MM.1S (cell line): ENCODE data around the gene SCARB2.

ENCODE experiments used
- DNase-seq: peaks from one replicate; pipeline ENCODE4 v3.0.0-alpha.2; 2015
- H2AFZ ChIP-seq: fragments of 300-600 bp; sonication (generic); 2 replicates; pipeline ENCODE4 v1.6.0; 2016; ENCODE audit warnings: antibody characterized with exemption, low read length
- H3F3A ChIP-seq: fragments of 300-600 bp; sonication (generic); 2 replicates; pipeline ENCODE4 v1.6.1; 2016; ENCODE audit warnings: mild to moderate bottlenecking, antibody characterized with exemption, low read length, moderate library complexity, mixed read lengths; ENCODE audit not compliant: insufficient read depth
- H3K27ac ChIP-seq: fragments of 300-600 bp; sonication (generic); 2 replicates; pipeline ENCODE4 v1.5.1; 2016; ENCODE audit warnings: mild to moderate bottlenecking, low read length
- H3K27me3 ChIP-seq: fragments of 300-600 bp; sonication (generic); replicated peaks from 2 replicates; pipeline ENCODE4 v1.6.0; 2016; ENCODE audit warnings: low read length; ENCODE audit not compliant: insufficient read depth
- H3K36me3 ChIP-seq: fragments of 300-600 bp; sonication (generic); replicated peaks from 2 replicates; pipeline ENCODE4 v1.6.1; 2016; ENCODE audit warnings: mild to moderate bottlenecking, low read length, mixed read lengths; ENCODE audit not compliant: insufficient read depth
- H3K4me1 ChIP-seq: fragments of 300-600 bp; sonication (generic); 2 replicates; pipeline ENCODE4 v1.6.1; 2016; ENCODE audit warnings: low read length, mixed read lengths
- H3K4me2 ChIP-seq: fragments of 300-600 bp; sonication (generic); 2 replicates; pipeline ENCODE4 v1.6.0; 2016; ENCODE audit warnings: low read depth, low read length
- H3K4me3 ChIP-seq: fragments of 300-600 bp; sonication (generic); 2 replicates; pipeline ENCODE4 v1.5.1; 2016; ENCODE audit warnings: low read length, mixed read lengths
- H3K79me2 ChIP-seq: fragments of 300-600 bp; sonication (generic); 2 replicates; pipeline ENCODE4 v1.6.1; 2016; ENCODE audit warnings: mixed run types, low read length, mixed read lengths
- H3K9ac ChIP-seq: fragments of 300-600 bp; sonication (generic); 2 replicates; pipeline ENCODE4 v1.6.1; 2016; ENCODE audit warnings: low read length, mixed read lengths
- H3K9me2 ChIP-seq: fragments of 300-600 bp; sonication (generic); replicated peaks from 2 replicates; pipeline ENCODE4 v1.6.1; 2016; ENCODE audit warnings: mild to moderate bottlenecking, low read length, mixed read lengths; ENCODE audit not compliant: insufficient read depth
- H3K9me3 ChIP-seq: fragments of 300-600 bp; sonication (generic); replicated peaks from 2 replicates; pipeline ENCODE4 v1.6.1; 2016; ENCODE audit warnings: mild to moderate bottlenecking, low read length, mixed read lengths; ENCODE audit not compliant: insufficient read depth
- H4K20me1 ChIP-seq: fragments of 300-600 bp; sonication (generic); 2 replicates; pipeline ENCODE4 v1.6.1; 2016; ENCODE audit warnings: mild to moderate bottlenecking, low read length, moderate library complexity, mixed read lengths; ENCODE audit not compliant: insufficient read depth
- EZH2 ChIP-seq: fragments of 300-600 bp; sonication (generic); optimal IDR thresholded peaks from 2 replicates; pipeline ENCODE3; 2017; ENCODE audit warnings: low read depth, mild to moderate bottlenecking, antibody characterized with exemption, low read length, mixed read lengths
- EZH2phosphoT487 ChIP-seq: fragments of 300-600 bp; sonication (generic); IDR thresholded peaks from 2 replicates; pipeline ENCODE4 v1.6.1; 2018; ENCODE audit warnings: antibody characterized with exemption, low read length
- TF ChIP-seq, protein P1 (sequence below): fragments of 300-600 bp; sonication (generic); IDR thresholded peaks from 2 replicates; pipeline ENCODE4 v1.5.1; 2016; ENCODE audit warnings: antibody characterized with exemption, low read length, mixed read lengths

SCARB2 gene

DNA sequence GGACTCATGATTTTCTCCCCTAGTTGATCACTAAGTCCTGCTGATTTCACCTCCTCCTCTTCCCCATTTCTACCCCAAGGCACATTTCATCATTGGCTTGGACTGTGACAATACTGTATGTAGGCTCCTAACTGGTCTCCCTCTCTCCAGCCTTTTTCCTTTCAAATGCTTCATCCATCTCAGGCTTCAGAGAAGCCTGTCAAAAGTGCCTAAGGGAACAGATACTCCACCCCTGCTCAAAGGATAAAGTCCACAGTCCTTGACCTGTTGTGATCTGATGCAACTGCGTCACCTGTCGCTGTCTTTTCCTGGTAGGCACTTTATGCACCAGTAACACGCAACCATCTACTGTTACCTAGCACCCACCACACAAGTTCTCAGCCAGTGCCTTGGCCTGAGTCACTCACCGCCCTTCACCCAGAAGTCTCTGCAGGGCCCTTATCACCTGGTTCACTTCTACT, 12.8 kb downstream of the SCARB2 start:
- no peaks in the 10 kb centered on the region for H3K9me2 ChIP-seq
- no peaks in the 10 kb centered on the region for H3K27me3 ChIP-seq
- no peaks in the 10 kb centered on the region for H3K9me3 ChIP-seq
- peak overlapping the region; percentile 78 for H3K9ac ChIP-seq
- H3F3A ChIP-seq: peaks cover 61% of the 10 kb centered on the region
- peaks cover 79% of the 10 kb centered on the region for H3K4me1 ChIP-seq
- H4K20me1 ChIP-seq: no peaks in the 10 kb centered on the region
- H3K4me2 ChIP-seq: peak overlapping the region; percentile 88
- DNase-seq: peak; percentile 41
- no peaks in the 10 kb centered on the region for H3K36me3 ChIP-seq
- peak overlapping the region; percentile 49 for H3K4me3 ChIP-seq
- H2AFZ ChIP-seq: no peak overlapping the region
- peak overlapping the region; percentile 96 for H3K27ac ChIP-seq
- TF ChIP-seq, protein P1, sequence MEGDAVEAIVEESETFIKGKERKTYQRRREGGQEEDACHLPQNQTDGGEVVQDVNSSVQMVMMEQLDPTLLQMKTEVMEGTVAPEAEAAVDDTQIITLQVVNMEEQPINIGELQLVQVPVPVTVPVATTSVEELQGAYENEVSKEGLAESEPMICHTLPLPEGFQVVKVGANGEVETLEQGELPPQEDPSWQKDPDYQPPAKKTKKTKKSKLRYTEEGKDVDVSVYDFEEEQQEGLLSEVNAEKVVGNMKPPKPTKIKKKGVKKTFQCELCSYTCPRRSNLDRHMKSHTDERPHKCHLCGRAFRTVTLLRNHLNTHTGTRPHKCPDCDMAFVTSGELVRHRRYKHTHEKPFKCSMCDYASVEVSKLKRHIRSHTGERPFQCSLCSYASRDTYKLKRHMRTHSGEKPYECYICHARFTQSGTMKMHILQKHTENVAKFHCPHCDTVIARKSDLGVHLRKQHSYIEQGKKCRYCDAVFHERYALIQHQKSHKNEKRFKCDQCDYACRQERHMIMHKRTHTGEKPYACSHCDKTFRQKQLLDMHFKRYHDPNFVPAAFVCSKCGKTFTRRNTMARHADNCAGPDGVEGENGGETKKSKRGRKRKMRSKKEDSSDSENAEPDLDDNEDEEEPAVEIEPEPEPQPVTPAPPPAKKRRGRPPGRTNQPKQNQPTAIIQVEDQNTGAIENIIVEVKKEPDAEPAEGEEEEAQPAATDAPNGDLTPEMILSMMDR: no peak
- TF ChIP-seq EZH2 (no peak), EZH2phosphoT487 (no peak)
- peaks cover 75% of the 10 kb centered on the region for H3K79me2 ChIP-seq

DNA sequence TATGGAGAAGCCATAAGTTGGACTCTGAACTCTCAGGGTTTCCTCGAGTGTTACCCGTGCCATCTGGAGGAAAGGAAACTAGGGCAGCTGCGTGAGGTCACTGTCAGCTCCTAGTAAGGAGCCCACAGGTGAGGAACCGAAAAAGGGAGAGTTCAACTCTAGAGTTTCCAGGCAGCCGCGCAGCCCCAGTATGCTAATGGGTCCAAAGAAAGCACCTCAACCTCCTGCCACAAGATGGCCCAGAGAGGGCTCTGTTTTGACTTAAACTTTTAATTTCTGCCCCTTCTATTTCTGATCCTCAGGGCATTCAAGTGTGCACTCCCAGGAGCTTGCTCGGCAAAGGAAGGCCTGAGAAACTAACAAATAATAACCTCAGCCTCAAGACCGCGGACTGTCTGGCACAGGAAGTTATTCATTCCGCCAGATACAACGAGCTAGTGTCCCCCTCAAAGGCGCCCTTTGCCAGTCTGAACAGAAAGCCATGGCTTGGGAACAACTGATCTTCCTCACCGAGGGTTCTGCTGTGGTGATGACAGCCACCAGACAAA, 13.9 kb downstream of the SCARB2 start:
- H3K36me3 ChIP-seq: 0 out of 2 replicates have a peak, but pooled peaks cover 2% of the 10 kb centered on the region
- H3K9me3 ChIP-seq: no peaks in the 10 kb centered on the region
- DNase-seq: peak; percentile 97
- H3K9me2 ChIP-seq: no peaks in the 10 kb centered on the region
- H3K27me3 ChIP-seq: no peaks in the 10 kb centered on the region
- H3K79me2 ChIP-seq: peaks cover 75% of the 10 kb centered on the region
- peaks cover 61% of the 10 kb centered on the region for H3F3A ChIP-seq
- H3K4me1 ChIP-seq: peaks cover 70% of the 10 kb centered on the region
- peak overlapping the region; percentile 96 for H3K27ac ChIP-seq
- no peak for TF ChIP-seq EZH2
- TF ChIP-seq, protein P1: peak; percentile 52
- TF ChIP-seq EZH2phosphoT487: no peak
- H3K4me3 ChIP-seq: peak overlapping the region; percentile 49
- H3K4me2 ChIP-seq: peak overlapping the region; percentile 88
- H4K20me1 ChIP-seq: no peaks in the 10 kb centered on the region
- H2AFZ ChIP-seq: 0 out of 2 replicates have a peak overlapping the region, but pooled peaks have one; percentile 25
- peak overlapping the region; percentile 78 for H3K9ac ChIP-seq

DNA sequence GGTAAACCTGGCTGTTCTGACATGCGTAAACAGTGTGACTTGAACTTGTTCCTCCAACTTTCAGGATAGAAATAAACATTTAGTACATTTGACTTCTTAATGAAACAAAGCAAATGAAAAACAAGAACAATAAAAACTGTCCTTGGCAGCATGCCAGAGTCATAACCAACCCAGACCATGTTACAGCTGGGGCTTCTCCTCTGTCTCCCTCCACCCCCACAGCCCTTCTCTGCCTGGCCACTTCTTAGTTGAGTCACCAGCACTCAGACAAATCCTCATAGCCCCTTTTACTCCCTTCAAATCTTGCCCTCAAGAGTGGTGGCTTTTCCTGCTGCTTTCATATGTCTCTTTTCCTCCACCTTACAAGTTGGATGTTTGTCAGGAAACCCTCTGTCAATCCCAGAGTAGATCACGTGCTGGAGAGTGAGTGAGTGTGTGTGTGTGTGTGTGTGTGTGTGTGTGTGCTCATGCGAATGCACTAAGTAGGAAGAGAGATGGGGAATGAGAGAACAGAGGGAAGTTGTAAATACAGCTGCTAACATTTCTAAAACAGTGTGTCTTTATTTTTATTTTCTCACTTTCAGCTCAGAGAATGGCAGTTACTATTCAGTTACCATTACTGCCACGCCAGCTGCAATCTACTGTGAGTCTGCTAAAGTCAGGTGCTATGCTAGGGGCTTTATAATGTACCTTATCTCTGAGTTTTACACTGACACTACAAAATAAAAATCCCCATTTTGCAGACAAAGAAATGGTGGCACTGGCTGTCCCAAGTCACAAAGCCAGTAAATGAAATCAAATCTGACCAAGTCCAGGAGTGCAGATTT, 15.0 kb downstream of the SCARB2 start:
- peak overlapping the region; percentile 32; the same call in 1 of the 2 replicates for H3K4me3 ChIP-seq
- H2AFZ ChIP-seq: no peak overlapping the region
- H3K9ac ChIP-seq: peak overlapping the region; percentile 69
- H3K27me3 ChIP-seq: no peaks in the 10 kb centered on the region
- H3K4me1 ChIP-seq: peaks cover 59% of the 10 kb centered on the region
- H3K36me3 ChIP-seq: 0 out of 2 replicates have a peak, but pooled peaks cover 10% of the 10 kb centered on the region
- H3K27ac ChIP-seq: peak overlapping the region; percentile 96
- H3K9me2 ChIP-seq: no peaks in the 10 kb centered on the region
- H3K79me2 ChIP-seq: peaks cover 75% of the 10 kb centered on the region
- TF ChIP-seq EZH2phosphoT487 (no peak), EZH2 (no peak)
- TF ChIP-seq, protein P1: no peak
- H3K4me2 ChIP-seq: peak overlapping the region; percentile 88
- peak; percentile 86 for DNase-seq
- H4K20me1 ChIP-seq: no peaks in the 10 kb centered on the region
- H3K9me3 ChIP-seq: no peaks in the 10 kb centered on the region
- H3F3A ChIP-seq: peaks cover 56% of the 10 kb centered on the region
